Measurements from ENCODE around the gene AASDH. TPM values are rescaled to one million over a fixed set of nuclear protein-coding genes. Genes with fewer than 3 reads are reported as not detected.

Gene AASDH
- total RNA-seq, 1 experiment from 2014 or later: 8.5 TPM

GRCh38 chr4:56433280-56433679, 46.0 kb upstream of the AASDH start:
- H3K4me1 Mint-ChIP-seq (ENCODE audit: low read depth, unreplicated experiment): peaks cover 9% of the 10 kb centered on the region
- H3K27me3 Mint-ChIP-seq (ENCODE audit: unreplicated experiment): no peaks in the 10 kb centered on the region
- intact Hi-C loops (cut with micrococcal nuclease; ENCODE audit: unreplicated experiment): no loop called here
- no peak for DNase-seq
- CTCF ChIA-PET: no interaction called here
- peaks cover 45% of the 10 kb centered on the region for H3K36me3 Mint-ChIP-seq (ENCODE audit: insufficient read depth, unreplicated experiment)
- peak overlapping the region; percentile 56 for H3K27ac Mint-ChIP-seq (ENCODE audit: unreplicated experiment)
- no peak for TF ChIP-seq CTCF (IDR thresholded peaks at IDR 0.05; ENCODE audit: unreplicated experiment)
- peak overlapping the region; percentile 95 for H3K4me3 Mint-ChIP-seq (ENCODE audit: low read depth, unreplicated experiment)
- no peaks in the 10 kb centered on the region for H3K9me3 Mint-ChIP-seq (ENCODE audit: low read depth, unreplicated experiment)
- BruUV-seq (replicated peaks): no TSS peak

GRCh38 chr4:56430203-56430602, 42.9 kb upstream of the AASDH start:
- intact Hi-C loops (cut with micrococcal nuclease; ENCODE audit: unreplicated experiment): no loop called here
- Mint-ChIP-seq H3K4me3 (ENCODE audit: low read depth, unreplicated experiment) (no peak overlapping the region), H3K27ac (ENCODE audit: unreplicated experiment) (no peak overlapping the region), H3K27me3 (ENCODE audit: unreplicated experiment) (no peaks in the 10 kb centered on the region), H3K4me1 (ENCODE audit: low read depth, unreplicated experiment) (peaks cover 9% of the 10 kb centered on the region), H3K36me3 (ENCODE audit: insufficient read depth, unreplicated experiment) (peaks cover 17% of the 10 kb centered on the region), H3K9me3 (ENCODE audit: low read depth, unreplicated experiment) (no peaks in the 10 kb centered on the region)
- BruUV-seq (replicated peaks): no TSS peak
- no peak for TF ChIP-seq CTCF (IDR thresholded peaks at IDR 0.05; ENCODE audit: unreplicated experiment)
- CTCF ChIA-PET: interaction anchor here (0.7 kb wide), 1 partner anchor 477 kb away, joined by 4 read pairs; no protein-coding TSS in a partner anchor
- no peak for DNase-seq

GRCh38 chr4:56427179-56427578, 39.9 kb upstream of the AASDH start:
- H3K27ac Mint-ChIP-seq (ENCODE audit: unreplicated experiment): no peak overlapping the region
- H3K9me3 Mint-ChIP-seq (ENCODE audit: low read depth, unreplicated experiment): no peaks in the 10 kb centered on the region
- H3K36me3 Mint-ChIP-seq (ENCODE audit: insufficient read depth, unreplicated experiment): no peaks in the 10 kb centered on the region
- intact Hi-C loops (cut with micrococcal nuclease; ENCODE audit: unreplicated experiment): no loop called here
- H3K4me1 Mint-ChIP-seq (ENCODE audit: low read depth, unreplicated experiment): peaks cover 9% of the 10 kb centered on the region
- no peak for TF ChIP-seq CTCF (IDR thresholded peaks at IDR 0.05; ENCODE audit: unreplicated experiment)
- no peaks in the 10 kb centered on the region for H3K27me3 Mint-ChIP-seq (ENCODE audit: unreplicated experiment)
- BruUV-seq (replicated peaks): no TSS peak
- H3K4me3 Mint-ChIP-seq (ENCODE audit: low read depth, unreplicated experiment): no peak overlapping the region
- CTCF ChIA-PET: interaction anchor here (0.7 kb wide), 1 partner anchor 18 kb away, joined by 3 read pairs; no protein-coding TSS in a partner anchor
- no peak for DNase-seq

GRCh38 chr4:56426273-56426672, 39.0 kb upstream of the AASDH start:
- Mint-ChIP-seq H3K27me3 (ENCODE audit: unreplicated experiment) (no peaks in the 10 kb centered on the region), H3K36me3 (ENCODE audit: insufficient read depth, unreplicated experiment) (no peaks in the 10 kb centered on the region), H3K4me1 (ENCODE audit: low read depth, unreplicated experiment) (peaks cover 9% of the 10 kb centered on the region), H3K4me3 (ENCODE audit: low read depth, unreplicated experiment) (no peak overlapping the region), H3K9me3 (ENCODE audit: low read depth, unreplicated experiment) (no peaks in the 10 kb centered on the region), H3K27ac (ENCODE audit: unreplicated experiment) (no peak overlapping the region)
- intact Hi-C loops (cut with micrococcal nuclease; ENCODE audit: unreplicated experiment): no loop called here
- no peak for TF ChIP-seq CTCF (IDR thresholded peaks at IDR 0.05; ENCODE audit: unreplicated experiment)
- CTCF ChIA-PET: interaction anchor here (1.6 kb wide), 1 partner anchor 9 kb away, joined by 6 read pairs; the partner anchor contains the start of genes PAICS and PPAT
- no TSS peak for BruUV-seq (replicated peaks)
- DNase-seq: no peak

Measured in Calu3 (cell line).